NT2/D1 (cell line): ENCODE results near the gene NAMPT.

Experiments
- YY1 ChIP-seq: IDR thresholded peaks from 2 replicates; pipeline ENCODE4 v1.6.1; 2011; ENCODE audit not compliant: insufficient read length, insufficient read depth
- ZNF274 ChIP-seq: IDR thresholded peaks from 2 replicates; pipeline ENCODE4 v1.6.1; 2011; ENCODE audit warnings: mild to moderate bottlenecking, low read depth, low read length

- TF ChIP-seq ZNF274 (no peak), YY1 (no peak)
These were observed 61.6 kb downstream of the NAMPT start for GRCh38 chr7:106223156-106223555.
